Neuronal stem cell (in vitro differentiated cells): ENCODE data around the gene KRTAP5-6.

Experiments used
- DNase-seq: peaks from one replicate; pipeline ENCODE4 v3.0.0-alpha.2; 2013; ENCODE audit warnings: low spot score
- H2AFZ ChIP-seq: one replicate; pipeline ENCODE4 v1.6.1; 2013; ENCODE audit warnings: mild to moderate bottlenecking, low read length, inconsistent platforms
- H2AK5ac ChIP-seq: 2 replicates; pipeline ENCODE4 v1.6.1; 2013; ENCODE audit warnings: low read depth, mild to moderate bottlenecking, inconsistent platforms, low read length, moderate library complexity, mixed read lengths
- H2BK120ac ChIP-seq: 2 replicates; pipeline ENCODE4 v1.6.1; 2013; ENCODE audit warnings: low read depth, mild to moderate bottlenecking, inconsistent platforms, low read length, moderate library complexity, mixed read lengths
- H2BK12ac ChIP-seq: one replicate; pipeline ENCODE4 v1.6.1; 2013; ENCODE audit warnings: low read length, inconsistent platforms
- H2BK15ac ChIP-seq: 2 replicates; pipeline ENCODE4 v1.6.1; 2013; ENCODE audit warnings: mild to moderate bottlenecking, low read length, inconsistent platforms, mixed read lengths
- H2BK5ac ChIP-seq: one replicate; pipeline ENCODE4 v1.6.1; 2013; ENCODE audit warnings: inconsistent platforms, mild to moderate bottlenecking, low read length, moderate library complexity
- H3K14ac ChIP-seq: one replicate; pipeline ENCODE4 v1.6.1; 2013; ENCODE audit warnings: low read length, inconsistent platforms
- H3K18ac ChIP-seq: 2 replicates; pipeline ENCODE4 v1.6.1; 2013; ENCODE audit warnings: low read length, inconsistent platforms
- H3K23ac ChIP-seq: 2 replicates; pipeline ENCODE4 v1.6.1; 2013; ENCODE audit warnings: low read depth, mild to moderate bottlenecking, mixed read lengths, low read length, inconsistent platforms; ENCODE audit not compliant: poor library complexity
- H3K27ac ChIP-seq: replicated peaks from 3 replicates; pipeline ENCODE4 v1.5.1; 2013; ENCODE audit warnings: low read length, inconsistent platforms
- H3K27me3 ChIP-seq, 3 experiments: 2 replicates each; pipeline ENCODE4 v1.6.1; 2013; ENCODE audit warnings: low read length in 3 of 3, mild to moderate bottlenecking in 2 of 3, inconsistent platforms in 1 of 3, low read depth in 1 of 3, mixed read lengths in 1 of 3, moderate library complexity in 1 of 3; ENCODE audit not compliant: control insufficient read depth in 3 of 3, insufficient read depth in 3 of 3
- H3K36me3 ChIP-seq, 2 donors: replicated peaks in 1 of 2; 2 replicates each; pipeline ENCODE4 v1.6.1; 2013; ENCODE audit warnings: low read length in 2 of 2; ENCODE audit not compliant: control insufficient read depth in 2 of 2, insufficient read depth in 2 of 2
- H3K4ac ChIP-seq: 2 replicates; pipeline ENCODE4 v1.6.1; 2013; ENCODE audit warnings: inconsistent platforms, mild to moderate bottlenecking, low read length, moderate library complexity
- H3K4me1 ChIP-seq, 2 donors: 1 replicate in 1 of 2; 2 replicates in 1 of 2; pipeline ENCODE4 v1.6.1; 2013; ENCODE audit warnings: low read length in 2 of 2, low read depth in 1 of 2; ENCODE audit not compliant: control insufficient read depth in 2 of 2, insufficient read depth in 1 of 2
- H3K4me2 ChIP-seq: one replicate; pipeline ENCODE4 v1.6.1; 2013; ENCODE audit warnings: mild to moderate bottlenecking, low read length, inconsistent platforms; ENCODE audit not compliant: insufficient read depth, poor library complexity, severe bottlenecking
- H3K4me3 ChIP-seq, 2 donors: 2 replicates each; pipeline ENCODE4 v1.5.1; 2013; ENCODE audit warnings: low read length in 2 of 2, mild to moderate bottlenecking in 2 of 2, inconsistent platforms in 1 of 2, moderate library complexity in 1 of 2
- H3K79me1 ChIP-seq: one replicate; pipeline ENCODE4 v1.6.1; 2013; ENCODE audit warnings: low read depth, mild to moderate bottlenecking, inconsistent platforms, low read length, moderate library complexity
- H3K9ac ChIP-seq: one replicate; pipeline ENCODE4 v1.6.1; 2013; ENCODE audit warnings: mild to moderate bottlenecking, low read depth, low read length, inconsistent platforms; ENCODE audit not compliant: poor library complexity
- H3K9me3 ChIP-seq, 2 donors: replicated peaks in 1 of 2; 2 replicates each; pipeline versions ENCODE3 to v1.6.1; 2013; ENCODE audit warnings: low read length in 2 of 2, mild to moderate bottlenecking in 2 of 2, inconsistent platforms in 1 of 2, low read depth in 1 of 2, mixed read lengths in 1 of 2, moderate library complexity in 1 of 2; ENCODE audit not compliant: control insufficient read depth in 2 of 2, insufficient read depth in 1 of 2
- H4K8ac ChIP-seq: one replicate; pipeline ENCODE4 v1.6.1; 2013; ENCODE audit warnings: low read depth, mild to moderate bottlenecking, inconsistent platforms, low read length, moderate library complexity
- H4K91ac ChIP-seq: one replicate; pipeline ENCODE4 v1.6.1; 2013; ENCODE audit warnings: low read length, low read depth, mild to moderate bottlenecking, inconsistent platforms; ENCODE audit not compliant: poor library complexity
- WGBS, 2 donors: extraction: QIAGEN DNeasy Blood & Tissue Kit; methylation state at CpG; one replicate each; pipeline ENCODE4 v1.1.7; 2013; ENCODE audit warnings: missing lambda C conversion rate in 2 of 2, mixed read lengths in 1 of 2; ENCODE audit not compliant: insufficient read length in 2 of 2, insufficient replicate concordance in 1 of 2; ENCODE audit errors: extremely low coverage in 2 of 2; 5-methylcytosine and 5-hydroxymethylcytosine counted together

Gene KRTAP5-6

GRCh38 chr11:1650034-1650917 lies 46.7 kb upstream of the KRTAP5-6 start:
- H3K4ac ChIP-seq: peak overlapping the region; percentile 8
- no peak overlapping the region for H4K91ac ChIP-seq
- peaks cover 0 to 7% of the 10 kb centered on the region in 2 donors for H3K4me1 ChIP-seq
- H2AFZ ChIP-seq: no peak overlapping the region
- H3K9ac ChIP-seq: no peak overlapping the region
- H3K4me2 ChIP-seq: no peak overlapping the region
- no CpG with 5 or more reads among the region's 15 CpGs for WGBS, 2 donors
- no peak overlapping the region for H4K8ac ChIP-seq
- no peak overlapping the region for H2BK12ac ChIP-seq
- H3K36me3 ChIP-seq: no peaks in the 10 kb centered on the region
- no peak overlapping the region for H2BK5ac ChIP-seq
- no peak overlapping the region for H3K27ac ChIP-seq
- no peak overlapping the region for H2AK5ac ChIP-seq
- no peak overlapping the region for H3K23ac ChIP-seq
- H3K14ac ChIP-seq: no peak overlapping the region
- H3K79me1 ChIP-seq: no peaks in the 10 kb centered on the region
- H3K4me3 ChIP-seq: peak overlapping the region in 1 of 2 donors; percentile 22
- H2BK120ac ChIP-seq: no peak overlapping the region
- peaks cover 0 to 44% (median 2%) of the 10 kb centered on the region in 3 experiments for H3K27me3 ChIP-seq
- H2BK15ac ChIP-seq: no peak overlapping the region
- DNase-seq: no peak
- H3K18ac ChIP-seq: no peak overlapping the region
- H3K9me3 ChIP-seq: no peaks in the 10 kb centered on the region

- no peak overlapping the region for H4K91ac ChIP-seq
- H3K23ac ChIP-seq: no peak overlapping the region
- peaks cover 0 to 7% of the 10 kb centered on the region in 2 donors for H3K4me1 ChIP-seq
- no peak for DNase-seq
- no peaks in the 10 kb centered on the region for H3K79me1 ChIP-seq
- H2BK12ac ChIP-seq: no peak overlapping the region
- H3K27me3 ChIP-seq: peaks cover 0 to 46% (median 2%) of the 10 kb centered on the region in 3 experiments
- no peak overlapping the region for H3K14ac ChIP-seq
- H3K4me3 ChIP-seq: no peak overlapping the region
- WGBS, 2 donors: no CpG with 5 or more reads among the region's 5 CpGs
- H3K27ac ChIP-seq: no peak overlapping the region
- no peak overlapping the region for H3K9ac ChIP-seq
- H3K4ac ChIP-seq: peak overlapping the region; percentile 8
- no peak overlapping the region for H2BK5ac ChIP-seq
- H3K36me3 ChIP-seq: no peaks in the 10 kb centered on the region
- H3K9me3 ChIP-seq: no peaks in the 10 kb centered on the region
- peak overlapping the region; percentile 10 for H2AK5ac ChIP-seq
- H2AFZ ChIP-seq: no peak overlapping the region
- no peak overlapping the region for H3K4me2 ChIP-seq
- H2BK15ac ChIP-seq: no peak overlapping the region
- H4K8ac ChIP-seq: no peak overlapping the region
- H3K18ac ChIP-seq: no peak overlapping the region
- no peak overlapping the region for H2BK120ac ChIP-seq
Observed at GRCh38 chr11:1650918-1651262, 46.1 kb upstream of the KRTAP5-6 start.

GRCh38 chr11:1651411-1651980 lies 45.5 kb upstream of the KRTAP5-6 start:
- Histone ChIP-seq H3K18ac (no peak overlapping the region), H3K23ac (no peak overlapping the region), H3K9ac (no peak overlapping the region), H3K4me3 (no peak overlapping the region), H3K9me3 (no peaks in the 10 kb centered on the region), H2AK5ac (peak overlapping the region; percentile 92), H3K14ac (no peak overlapping the region), H4K91ac (no peak overlapping the region), H2BK120ac (no peak overlapping the region), H2AFZ (no peak overlapping the region), H3K79me1 (no peaks in the 10 kb centered on the region), H3K4me2 (no peak overlapping the region), H2BK5ac (no peak overlapping the region), H3K27ac (no peak overlapping the region), H2BK12ac (no peak overlapping the region), H2BK15ac (no peak overlapping the region), H3K36me3 (no peaks in the 10 kb centered on the region), H3K27me3 (peaks cover 0 to 52% (median 2%) of the 10 kb centered on the region in 3 experiments), H4K8ac (no peak overlapping the region), H3K4me1 (peaks cover 0 to 7% of the 10 kb centered on the region in 2 donors), H3K4ac (no peak overlapping the region)
- no peak for DNase-seq
- no CpG with 5 or more reads among the region's 7 CpGs for WGBS, 2 donors

- WGBS, 2 donors: no CpG with 5 or more reads among the region's 19 CpGs
- peaks cover 0 to 7% of the 10 kb centered on the region in 2 donors for H3K4me1 ChIP-seq
- H2AK5ac ChIP-seq: peak overlapping the region; percentile 92
- no peak for DNase-seq
- no peak overlapping the region for H2BK5ac ChIP-seq
- H3K4me2 ChIP-seq: no peak overlapping the region
- H2BK12ac ChIP-seq: peak overlapping the region; percentile 3
- no peak overlapping the region for H2BK120ac ChIP-seq
- no peaks in the 10 kb centered on the region for H3K79me1 ChIP-seq
- H3K27me3 ChIP-seq: peaks cover 0 to 55% (median 2%) of the 10 kb centered on the region in 3 experiments
- H4K8ac ChIP-seq: no peak overlapping the region
- no peak overlapping the region for H3K9ac ChIP-seq
- no peaks in the 10 kb centered on the region for H3K36me3 ChIP-seq
- H2BK15ac ChIP-seq: peak overlapping the region; percentile 5
- H4K91ac ChIP-seq: no peak overlapping the region
- no peak overlapping the region for H3K18ac ChIP-seq
- no peaks in the 10 kb centered on the region for H3K9me3 ChIP-seq
- H3K4me3 ChIP-seq: no peak overlapping the region
- H3K27ac ChIP-seq: no peak overlapping the region
- no peak overlapping the region for H3K4ac ChIP-seq
- H3K14ac ChIP-seq: no peak overlapping the region
- peak overlapping the region; percentile 11 for H2AFZ ChIP-seq
- no peak overlapping the region for H3K23ac ChIP-seq
Observed at GRCh38 chr11:1652026-1652425, 45.0 kb upstream of the KRTAP5-6 start.
